ENCODE data around the gene HMGB4. TPM values are rescaled to one million over a fixed set of nuclear protein-coding genes. Genes with fewer than 3 reads are reported as not detected.

Gene HMGB4
- total RNA-seq, 3 donors from 2014 or later (not counting 1 experiment from before 2014, with no cell fraction given) = not detected

- Mint-ChIP-seq H3K9me3 (no peaks in the 10 kb centered on the region), H3K27me3 (ENCODE audit: low read depth in 2 of 2) (peaks cover under 1 to 11% of the 10 kb centered on the region in 2 donors), H3K36me3 (no peaks in the 10 kb centered on the region), H3K4me3 (no peak overlapping the region), H3K4me1 (no peaks in the 10 kb centered on the region), H3K27ac (no peak overlapping the region)
- Histone ChIP-seq H3K9me3 (ENCODE audit: control insufficient read depth, insufficient read depth, low read length) (no peaks in the 10 kb centered on the region), H3K4me1 (ENCODE audit: control insufficient read depth, insufficient read depth, low read length) (no peaks in the 10 kb centered on the region), H3K36me3 (ENCODE audit: control insufficient read depth, insufficient read depth, low read length) (no peaks in the 10 kb centered on the region), H3K27ac (ENCODE audit: low read length) (no peak overlapping the region), H3K27me3 (ENCODE audit: control insufficient read depth, insufficient read depth, low read length) (no peaks in the 10 kb centered on the region), H3K4me3 (ENCODE audit: low read length) (no peak overlapping the region)
- ATAC-seq (no peak), DNase-seq (no peak)
- intact Hi-C loops (cut with micrococcal nuclease) = no loop called here
- TF ChIP-seq CTCF (IDR thresholded peaks at IDR 0.05) = no peak
- WGBS (ENCODE audit: insufficient coverage) = 86% methylated on average over 3 of the region's 3 CpGs
These were observed 29.4 kb downstream of the HMGB4 start for GRCh38 chr1:33893147-33893830.

GRCh38 chr1:33895396-33895795 lies 31.5 kb downstream of the HMGB4 start:
- H3K36me3 ChIP-seq (ENCODE audit: control insufficient read depth, insufficient read depth, low read length) = no peaks in the 10 kb centered on the region
- ATAC-seq (no peak), DNase-seq (no peak)
- H3K4me3 ChIP-seq (ENCODE audit: low read length) = no peak overlapping the region
- no peaks in the 10 kb centered on the region for H3K9me3 ChIP-seq (ENCODE audit: control insufficient read depth, insufficient read depth, low read length)
- WGBS (ENCODE audit: insufficient coverage) = 74% methylated on average over 8 of the region's 8 CpGs
- no peaks in the 10 kb centered on the region for H3K9me3 Mint-ChIP-seq
- no peak for TF ChIP-seq CTCF (IDR thresholded peaks at IDR 0.05)
- no peaks in the 10 kb centered on the region for H3K4me1 Mint-ChIP-seq
- peaks cover 0 to 11% of the 10 kb centered on the region in 2 donors for H3K27me3 Mint-ChIP-seq (ENCODE audit: low read depth in 2 of 2)
- intact Hi-C loops (cut with micrococcal nuclease) = no loop called here
- H3K4me3 Mint-ChIP-seq = no peak overlapping the region
- no peaks in the 10 kb centered on the region for H3K4me1 ChIP-seq (ENCODE audit: control insufficient read depth, insufficient read depth, low read length)
- no peak overlapping the region for H3K27ac ChIP-seq (ENCODE audit: low read length)
- H3K27me3 ChIP-seq (ENCODE audit: control insufficient read depth, insufficient read depth, low read length) = no peaks in the 10 kb centered on the region
- H3K36me3 Mint-ChIP-seq = no peaks in the 10 kb centered on the region
- H3K27ac Mint-ChIP-seq = no peak overlapping the region

DNA sequence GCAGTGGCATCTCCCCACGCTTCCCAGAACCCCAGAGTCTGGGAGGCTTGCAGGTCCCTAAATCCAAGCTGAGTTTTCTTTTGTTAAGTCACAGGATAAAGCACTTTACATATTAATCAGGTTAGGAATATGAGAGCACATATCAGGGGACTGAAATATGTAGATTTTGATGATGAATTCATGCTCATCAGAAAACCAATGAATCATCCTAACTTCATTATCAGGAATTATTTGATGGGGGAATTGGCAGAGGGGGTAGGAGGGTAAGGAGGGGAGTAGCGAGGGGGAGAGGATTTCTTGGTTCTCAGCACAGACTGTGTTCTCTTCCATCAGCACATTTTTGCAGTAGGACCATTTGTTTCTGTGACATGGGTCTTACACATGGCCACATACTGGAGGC lies 32.1 kb downstream of the HMGB4 start:
- Histone ChIP-seq H3K4me3 (ENCODE audit: low read length) (no peak overlapping the region), H3K27ac (ENCODE audit: low read length) (no peak overlapping the region), H3K36me3 (ENCODE audit: control insufficient read depth, insufficient read depth, low read length) (no peaks in the 10 kb centered on the region), H3K27me3 (ENCODE audit: control insufficient read depth, insufficient read depth, low read length) (no peaks in the 10 kb centered on the region), H3K9me3 (ENCODE audit: control insufficient read depth, insufficient read depth, low read length) (no peaks in the 10 kb centered on the region), H3K4me1 (ENCODE audit: control insufficient read depth, insufficient read depth, low read length) (no peaks in the 10 kb centered on the region)
- no peaks in the 10 kb centered on the region for H3K36me3 Mint-ChIP-seq
- peaks cover 0 to 11% of the 10 kb centered on the region in 2 donors for H3K27me3 Mint-ChIP-seq (ENCODE audit: low read depth in 2 of 2)
- ATAC-seq (no peak), DNase-seq (no peak)
- H3K9me3 Mint-ChIP-seq = no peaks in the 10 kb centered on the region
- no peaks in the 10 kb centered on the region for H3K4me1 Mint-ChIP-seq
- intact Hi-C loops (cut with micrococcal nuclease) = no loop called here
- no peak overlapping the region for H3K27ac Mint-ChIP-seq
- H3K4me3 Mint-ChIP-seq = no peak overlapping the region
- WGBS (ENCODE audit: insufficient coverage) = 84% methylated on average over 2 of the region's 2 CpGs
- TF ChIP-seq CTCF (IDR thresholded peaks at IDR 0.05) = no peak
